KG1 (cell line): ENCODE measurements around the gene R3HDM2.
"Not testable (repeated sequence)": the region's sequence is repeated elsewhere in the genome, so short reads cannot be mapped to it uniquely, and the experiment has no call there.

Source experiments
- DNase-seq: peaks from one replicate; lab custom pipeline; 2025; lab: John Stamatoyannopoulos, UW

R3HDM2 gene

DNA sequence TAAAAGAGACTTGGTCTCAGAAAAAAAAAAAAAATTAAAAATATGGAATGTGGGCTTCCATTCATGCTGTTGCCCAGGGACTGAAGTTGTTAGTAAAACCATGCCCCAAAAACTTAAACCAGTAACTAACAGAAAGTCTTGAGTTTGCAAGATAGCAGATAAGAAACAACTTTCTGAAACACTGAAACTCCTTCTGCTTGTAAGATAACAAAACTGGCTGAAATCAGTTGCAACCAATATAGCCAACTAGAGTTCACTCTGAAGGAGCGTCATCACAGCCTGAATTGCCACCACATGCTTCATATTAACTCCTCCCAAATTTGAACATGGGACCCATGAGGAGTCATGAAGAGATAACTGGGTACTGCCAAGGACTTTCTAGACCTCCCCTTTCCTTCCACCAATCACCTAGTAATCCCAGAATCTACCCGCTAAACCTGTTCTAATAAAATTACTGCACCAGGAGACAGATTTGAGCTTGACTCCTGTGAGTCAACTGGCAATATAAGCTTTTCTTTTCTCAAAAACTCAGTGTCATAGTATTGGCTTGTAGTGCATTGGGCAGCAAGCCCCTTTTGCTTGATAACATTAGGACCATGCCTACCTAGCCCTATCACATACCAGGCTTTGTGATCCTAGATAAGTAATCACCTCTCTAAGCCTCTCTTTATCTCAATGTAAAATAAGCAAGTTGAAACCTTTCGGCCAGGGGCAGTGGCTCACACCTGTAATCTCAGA is 53.6 kb downstream of the R3HDM2 start:
- DNase-seq, result no peak

DNA sequence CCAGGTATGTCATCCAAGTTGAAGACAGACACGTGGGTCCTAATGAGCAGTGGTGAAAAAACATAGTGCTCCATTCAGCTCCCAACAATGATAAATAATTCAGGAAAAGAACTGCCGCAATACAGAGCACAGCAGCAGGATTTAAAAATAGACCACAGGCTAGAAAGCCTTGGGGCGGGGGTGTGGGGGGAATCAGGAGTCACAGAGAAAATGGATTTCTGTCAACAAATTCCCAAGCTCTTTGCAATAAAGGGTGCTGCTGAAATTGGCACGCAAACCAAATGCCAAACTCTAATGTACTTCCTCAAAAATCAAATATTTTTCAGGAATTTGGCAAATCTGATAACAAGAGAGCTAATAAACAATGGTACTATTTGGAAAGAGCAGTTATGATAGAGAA is 58.6 kb downstream of the R3HDM2 start:
- DNase-seq, result no peak

DNA sequence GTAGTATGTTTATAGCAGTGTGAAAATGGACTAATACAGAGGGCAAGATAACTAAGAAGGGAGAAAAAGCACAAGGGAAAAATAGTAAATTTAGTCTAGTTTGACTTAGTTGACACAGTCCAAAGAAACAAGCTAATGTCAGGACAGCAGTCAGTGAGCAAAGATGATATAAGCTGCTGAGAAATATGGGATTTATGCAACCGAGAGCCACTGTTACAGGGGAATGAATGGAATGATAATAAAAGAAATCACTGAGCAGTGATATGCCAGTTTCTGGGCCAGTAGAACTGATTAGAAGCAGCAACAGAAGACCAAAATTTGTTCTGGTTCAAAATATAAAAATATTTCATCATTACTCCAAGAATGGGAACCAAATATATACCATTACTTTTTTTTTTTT is 60.1 kb downstream of the R3HDM2 start:
- no peak for DNase-seq

DNA sequence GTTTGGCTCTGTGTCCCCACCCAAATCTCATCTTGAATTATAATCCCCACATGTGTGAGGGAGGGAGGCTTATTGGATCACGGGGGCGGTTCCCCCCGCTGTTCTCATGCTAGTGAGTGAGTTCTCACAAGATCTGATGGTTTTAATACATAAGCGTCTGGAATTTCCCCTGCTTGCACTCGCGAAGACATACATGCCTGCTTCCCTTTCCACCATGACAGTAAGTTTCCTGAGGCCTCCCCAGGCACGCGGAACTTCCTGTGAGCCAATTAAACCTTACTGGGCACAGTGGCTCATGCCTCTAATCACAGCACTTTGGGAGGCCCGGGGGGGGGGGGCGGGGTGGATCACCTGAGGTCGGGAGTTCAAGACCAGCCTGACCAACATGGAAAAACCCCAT is 60.8 kb downstream of the R3HDM2 start:
- no peak for DNase-seq

DNA sequence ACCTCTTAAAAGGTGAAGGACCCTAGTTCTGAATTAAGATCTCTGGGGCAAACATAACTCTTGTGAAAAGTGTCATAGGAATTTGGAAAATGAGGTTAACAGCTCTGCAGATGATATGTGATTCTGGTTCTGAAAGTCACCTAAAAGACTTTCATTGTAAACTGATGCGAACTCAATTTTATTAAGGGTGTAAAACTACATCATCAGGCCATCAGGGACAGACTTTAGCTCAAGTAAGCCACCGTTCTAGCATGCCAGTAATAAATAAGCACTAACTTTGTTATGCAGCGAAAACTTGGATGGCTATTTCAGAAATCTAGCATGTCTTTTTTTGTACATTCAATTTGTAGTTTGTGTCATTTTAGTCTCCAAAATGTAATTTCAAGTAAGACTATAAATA is 61.6 kb downstream of the R3HDM2 start:
- DNase-seq, result no peak

DNA sequence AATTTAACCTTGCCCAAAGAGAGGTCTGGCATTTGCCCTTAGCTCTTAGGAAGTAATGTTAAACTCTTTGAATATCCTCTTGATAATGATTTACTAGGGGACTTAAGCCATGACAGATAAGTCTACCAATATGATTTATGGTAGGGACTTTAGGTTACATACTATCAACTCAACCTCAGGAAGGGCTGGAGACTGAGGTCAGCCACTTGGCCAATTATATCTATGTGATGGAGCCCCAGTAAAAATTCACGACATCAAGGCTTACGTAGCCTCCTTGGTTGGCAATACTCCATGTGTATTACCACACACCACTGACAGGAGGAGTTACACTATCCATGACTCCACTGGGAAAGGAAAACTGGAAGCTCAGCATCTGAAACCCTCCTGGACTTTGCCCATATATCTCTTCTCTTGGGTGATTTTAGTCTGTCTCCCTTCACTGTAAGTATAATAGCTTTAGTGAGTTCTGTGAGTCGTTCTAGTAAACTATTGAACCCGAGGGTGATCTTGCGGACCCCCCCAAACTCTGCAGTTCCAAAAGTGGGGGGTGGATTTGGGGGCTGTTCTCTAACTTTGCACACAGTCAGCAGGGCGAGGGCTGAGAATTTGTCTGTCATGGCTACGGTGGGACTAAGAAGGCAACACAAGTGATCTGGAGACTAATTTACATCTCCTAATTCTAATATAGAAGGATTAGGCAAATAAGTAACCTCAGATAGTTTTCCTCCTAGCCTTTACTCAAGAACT is 62.3 kb downstream of the R3HDM2 start:
- no peak for DNase-seq

DNA sequence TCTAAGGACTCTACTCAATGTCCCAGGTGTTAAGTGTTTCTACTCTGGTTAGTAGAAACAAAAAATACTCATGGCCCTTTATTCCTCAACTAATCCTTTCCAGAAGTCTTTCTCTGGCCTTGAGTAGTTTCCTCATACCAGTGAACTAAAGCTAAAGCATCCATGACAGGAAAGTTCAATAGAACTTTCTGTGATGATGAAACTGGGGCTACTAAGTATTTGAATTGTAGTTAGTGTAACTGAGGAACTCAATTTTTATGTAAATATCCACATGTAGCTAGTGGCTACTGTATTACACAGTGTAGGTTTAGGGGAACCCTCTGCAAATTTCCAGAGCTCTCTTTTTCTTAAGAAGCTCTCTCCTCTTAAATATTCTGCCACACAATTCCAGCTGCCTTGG is 63.7 kb downstream of the R3HDM2 start:
- no peak for DNase-seq

DNA sequence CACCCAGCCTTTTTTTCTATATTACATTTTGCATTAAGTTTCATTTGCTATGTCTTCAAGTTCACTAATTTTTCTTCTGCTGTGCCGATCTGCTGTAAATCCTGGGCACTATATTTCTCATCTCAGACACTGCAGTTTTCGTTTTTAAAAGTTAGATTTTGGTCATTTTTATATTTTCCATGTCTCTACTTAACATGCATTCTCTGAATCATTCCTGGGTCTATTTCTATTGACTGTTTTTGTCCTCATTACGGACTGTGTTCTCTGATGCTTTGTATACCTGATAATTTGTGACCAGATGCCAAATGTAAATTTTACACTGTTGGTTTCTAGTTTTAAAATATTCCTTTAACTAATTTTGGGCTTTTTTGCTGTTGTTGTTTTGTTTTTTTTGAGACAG is 64.5 kb downstream of the R3HDM2 start:
- DNase-seq, result no peak

DNA sequence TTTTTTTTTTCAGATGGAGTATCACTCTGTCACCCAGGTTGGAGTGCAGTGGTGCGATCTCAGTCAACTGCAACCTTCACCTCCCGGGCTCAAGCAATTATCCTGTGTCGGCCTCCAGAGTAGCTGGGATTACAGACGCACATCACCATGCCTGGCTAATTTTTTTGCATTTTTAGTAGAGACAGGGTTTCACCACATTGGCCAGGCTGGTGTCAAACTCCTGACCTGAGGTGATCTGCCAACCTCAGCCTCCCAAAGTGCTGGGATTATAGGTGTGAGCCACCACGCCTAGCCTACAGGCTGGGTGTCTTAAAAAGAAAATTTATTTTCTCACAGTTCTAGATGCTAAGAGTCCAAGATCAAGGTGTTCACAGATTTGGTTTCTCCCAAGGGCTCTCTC is 66.7 kb downstream of the R3HDM2 start:
- DNase-seq, result not testable (repeated sequence)

DNA sequence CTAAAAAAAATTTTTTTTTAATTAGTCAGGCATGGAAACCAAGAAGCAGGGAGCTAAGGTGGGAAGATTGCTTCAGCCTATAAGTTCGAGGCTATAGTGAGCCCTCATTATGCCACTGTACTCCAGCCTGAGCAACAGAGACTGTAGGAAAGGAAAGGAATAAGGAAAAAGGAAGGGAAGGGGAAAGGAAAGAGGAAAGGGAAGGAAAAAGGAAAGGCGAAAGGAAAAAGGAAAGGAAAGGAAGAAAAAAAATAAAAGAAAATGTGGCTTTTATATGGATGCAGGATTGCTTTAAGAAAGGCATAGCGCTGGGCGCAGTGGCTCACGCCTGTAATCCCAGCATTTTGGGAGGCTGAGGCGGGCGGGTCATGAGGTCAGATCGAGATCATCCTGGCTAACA is 70.4 kb downstream of the R3HDM2 start:
- no peak for DNase-seq

DNA sequence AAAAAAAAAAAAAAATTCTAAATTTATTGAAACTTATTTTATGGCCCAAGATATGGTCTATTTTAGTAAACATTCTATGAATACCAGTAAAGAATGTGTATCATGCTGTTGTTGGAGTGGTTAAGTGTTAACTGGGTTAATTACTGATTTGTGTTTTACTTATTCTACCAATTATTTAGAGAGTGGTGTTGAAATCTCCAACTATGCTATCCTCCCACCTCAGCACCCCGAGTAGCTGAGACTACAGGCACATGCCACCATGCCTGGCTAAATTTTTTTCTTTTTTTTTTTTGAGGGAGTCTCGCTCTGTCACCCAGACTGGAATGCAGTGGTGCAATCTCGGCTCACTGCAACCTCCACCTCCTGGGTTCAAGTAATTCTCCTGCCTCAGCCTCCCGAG is 72.2 kb downstream of the R3HDM2 start:
- no peak for DNase-seq

DNA sequence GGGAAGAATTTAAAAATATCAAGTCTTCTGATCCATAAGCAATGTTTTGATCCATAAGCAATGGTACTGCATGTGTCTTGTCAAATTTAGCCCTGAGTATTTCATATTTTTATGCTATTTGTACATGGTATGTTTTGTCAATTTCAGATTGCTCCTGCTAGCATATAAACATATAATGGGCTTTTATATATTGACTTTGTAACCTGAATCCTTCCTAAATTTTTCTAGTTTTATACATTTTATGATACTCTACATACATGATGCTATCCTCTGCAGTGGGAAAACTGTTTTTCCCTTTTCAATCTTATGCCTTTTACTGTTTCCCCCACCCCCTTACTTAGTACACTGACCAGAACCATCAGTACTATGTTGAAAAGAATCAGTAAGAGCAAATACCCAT is 75.1 kb downstream of the R3HDM2 start:
- no peak for DNase-seq

DNA sequence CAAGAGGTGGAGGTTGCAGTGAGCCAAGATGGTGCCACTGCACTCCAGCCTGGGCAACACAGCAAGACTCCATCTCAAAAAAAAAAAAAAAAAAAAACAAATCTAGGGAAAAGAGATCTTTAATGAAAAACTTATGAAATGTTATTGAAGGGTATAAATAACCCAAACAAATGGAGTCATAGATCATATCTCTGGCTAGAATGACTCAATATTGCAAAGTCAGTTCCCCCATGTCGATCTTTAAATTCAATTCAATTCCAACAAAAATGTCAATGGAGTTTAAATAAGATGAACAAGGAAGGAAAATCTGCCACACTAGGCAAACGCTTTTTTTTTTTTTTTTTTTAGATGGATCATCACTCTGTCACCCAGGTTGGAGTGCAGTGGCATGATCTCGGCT is 78.7 kb downstream of the R3HDM2 start:
- DNase-seq, result no peak

DNA sequence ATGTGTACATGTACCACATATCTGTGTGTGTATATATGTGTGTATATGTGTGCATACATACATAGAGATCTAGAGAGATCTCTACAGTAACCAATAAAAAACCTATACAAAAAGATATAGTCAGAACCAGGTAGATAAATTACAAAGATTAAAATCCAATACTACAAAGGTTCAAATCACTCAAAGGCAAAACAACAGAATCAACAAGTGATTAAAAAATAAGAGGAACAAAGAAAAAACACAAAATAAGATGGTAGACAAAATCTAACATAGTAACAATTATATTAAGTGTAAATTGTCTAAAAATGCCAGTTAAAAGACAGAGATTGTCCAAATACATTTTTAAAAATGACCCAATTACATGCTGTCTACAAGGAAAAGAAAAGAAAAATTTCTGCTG is 83.6 kb downstream of the R3HDM2 start:
- DNase-seq, result no peak

DNA sequence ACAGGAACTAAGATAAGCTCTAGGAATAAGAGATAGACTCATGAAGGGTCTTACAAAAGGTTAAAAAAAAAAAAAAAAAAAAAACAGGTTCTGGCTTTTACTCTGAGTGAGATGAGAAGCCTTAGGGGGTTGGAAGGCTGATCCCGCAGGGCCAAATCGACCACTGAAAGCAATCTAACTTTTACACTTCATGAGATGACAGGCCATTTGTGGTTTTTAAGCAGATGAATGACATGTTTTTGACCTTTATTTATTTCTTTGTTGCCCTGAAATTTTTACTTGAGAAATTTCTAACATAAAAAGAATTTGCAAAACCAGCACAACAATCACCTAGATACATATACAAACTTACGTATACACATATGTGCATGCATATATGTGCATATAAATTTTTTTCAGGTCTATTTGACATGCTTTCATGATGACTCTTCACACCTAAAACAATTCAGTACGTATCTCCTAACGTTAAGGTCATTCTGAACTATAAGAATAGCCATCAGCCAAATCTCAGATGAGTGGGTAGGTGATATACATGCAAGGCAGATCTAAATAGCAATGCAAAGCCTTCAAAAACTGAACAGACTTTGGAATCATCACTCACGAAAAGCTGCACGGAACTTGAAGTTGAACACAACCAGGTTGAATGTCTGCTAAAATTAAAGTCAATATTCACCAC is 87.0 kb downstream of the R3HDM2 start:
- DNase-seq, result no peak

DNA sequence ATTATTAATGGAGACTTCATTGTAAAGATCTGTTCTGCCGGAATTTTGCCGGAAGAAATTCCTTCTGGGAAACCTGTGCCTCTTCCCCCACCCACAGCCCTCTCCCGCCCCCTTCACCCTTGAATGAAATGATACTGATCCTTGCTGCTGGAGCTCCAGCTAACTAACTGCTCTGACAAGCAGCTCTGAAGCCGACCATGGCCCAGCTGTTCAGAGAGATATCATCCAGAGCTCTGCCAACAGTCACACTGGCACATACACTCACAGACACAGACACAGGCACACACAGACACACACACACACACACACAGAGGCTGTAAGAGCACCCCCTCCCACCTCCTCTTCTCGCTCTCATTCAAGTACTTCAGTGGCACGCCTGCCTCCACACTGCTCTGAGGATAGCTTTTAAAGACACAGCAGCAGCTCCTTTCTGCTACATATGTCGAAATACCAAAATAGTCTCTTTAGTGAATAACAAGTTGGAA is 88.6 kb downstream of the R3HDM2 start:
- DNase-seq, result no peak

DNA sequence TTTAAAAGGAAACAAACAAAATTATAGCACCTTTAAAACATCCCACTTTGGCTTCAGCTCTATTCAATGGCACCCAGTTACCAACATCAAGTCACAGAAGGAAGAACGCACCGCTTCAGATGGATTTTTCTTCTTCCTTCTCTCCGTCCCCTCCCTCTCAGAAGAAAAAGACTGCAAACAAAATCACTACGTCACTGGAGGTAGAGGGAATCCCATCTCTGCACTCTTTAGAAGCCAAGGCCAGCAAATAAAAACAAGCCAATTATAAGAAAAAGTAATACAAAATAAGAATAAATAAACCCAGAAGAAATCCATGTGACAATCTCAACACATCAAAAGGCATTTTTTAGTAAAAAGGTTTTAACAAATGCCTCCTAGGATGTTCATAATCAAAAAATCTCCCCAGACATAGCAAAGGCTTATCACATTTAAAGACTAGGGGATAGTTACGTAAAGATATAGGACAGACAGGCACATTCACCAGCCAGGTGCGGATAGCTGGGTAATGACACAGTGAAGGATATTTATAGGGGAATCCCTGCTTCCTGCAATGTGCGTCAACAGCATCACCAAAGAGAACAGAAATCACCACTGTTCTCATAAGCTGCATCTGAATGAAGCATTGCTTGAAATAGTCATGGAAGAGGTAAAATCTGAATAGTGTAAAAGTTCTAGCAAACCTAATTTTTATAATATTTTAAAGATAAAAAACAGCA is 89.4 kb downstream of the R3HDM2 start:
- DNase-seq, result no peak

DNA sequence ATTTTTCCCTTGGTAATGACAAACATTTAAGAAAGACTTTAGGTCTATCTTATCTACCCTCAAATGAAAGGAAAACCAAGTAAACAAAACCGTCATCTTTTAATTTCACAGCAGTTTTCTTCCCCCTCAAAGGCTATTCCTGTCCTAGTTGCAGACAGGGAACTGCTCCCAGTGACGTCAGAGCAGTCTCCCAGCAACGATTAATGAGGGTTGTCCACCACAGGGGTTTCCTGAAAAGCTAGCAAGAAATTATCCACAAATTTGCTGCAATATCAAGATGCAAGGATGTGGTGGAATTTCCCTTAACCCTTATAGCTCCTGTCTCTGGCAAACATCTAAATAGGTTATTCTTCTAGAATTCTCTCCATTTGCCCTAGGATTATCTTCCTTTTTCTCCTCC is 90.7 kb downstream of the R3HDM2 start:
- no peak for DNase-seq

DNA sequence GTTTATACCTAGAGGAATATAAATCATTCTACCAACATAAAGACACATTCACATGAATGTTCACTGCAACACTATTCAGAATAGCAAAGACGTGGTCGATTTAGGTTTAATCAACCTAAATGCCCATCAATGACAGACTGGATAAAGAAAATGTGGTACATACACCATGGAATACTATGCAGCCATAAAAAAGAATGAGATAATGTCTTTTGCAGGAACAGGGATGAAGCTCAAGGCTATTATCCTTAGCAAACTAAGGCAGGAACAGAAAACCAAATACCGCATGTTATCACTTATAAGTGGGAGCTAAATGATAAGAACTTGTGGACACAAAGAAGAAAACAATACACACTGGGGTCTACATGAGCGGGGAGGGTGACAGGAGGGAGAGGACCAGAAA is 94.5 kb downstream of the R3HDM2 start:
- DNase-seq, result not testable (repeated sequence)

DNA sequence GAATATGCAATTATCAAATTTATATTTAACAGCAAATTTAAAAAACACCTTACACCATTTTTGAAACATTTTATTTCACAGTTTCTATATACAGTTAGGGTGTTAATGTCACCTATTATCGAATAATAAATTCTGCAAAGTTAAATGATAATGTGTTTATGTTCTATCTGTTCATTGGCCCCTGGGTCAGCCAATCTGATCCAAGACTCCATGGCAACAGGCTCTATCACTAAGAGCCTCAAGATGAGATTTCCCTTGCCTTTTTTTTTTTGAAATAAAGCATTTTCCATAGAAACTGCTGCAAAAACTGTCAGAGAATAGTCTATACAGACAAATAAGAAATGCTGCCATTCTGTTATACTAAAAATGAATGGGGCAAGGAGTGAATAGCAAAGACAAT is 96.6 kb downstream of the R3HDM2 start:
- no peak for DNase-seq

DNA sequence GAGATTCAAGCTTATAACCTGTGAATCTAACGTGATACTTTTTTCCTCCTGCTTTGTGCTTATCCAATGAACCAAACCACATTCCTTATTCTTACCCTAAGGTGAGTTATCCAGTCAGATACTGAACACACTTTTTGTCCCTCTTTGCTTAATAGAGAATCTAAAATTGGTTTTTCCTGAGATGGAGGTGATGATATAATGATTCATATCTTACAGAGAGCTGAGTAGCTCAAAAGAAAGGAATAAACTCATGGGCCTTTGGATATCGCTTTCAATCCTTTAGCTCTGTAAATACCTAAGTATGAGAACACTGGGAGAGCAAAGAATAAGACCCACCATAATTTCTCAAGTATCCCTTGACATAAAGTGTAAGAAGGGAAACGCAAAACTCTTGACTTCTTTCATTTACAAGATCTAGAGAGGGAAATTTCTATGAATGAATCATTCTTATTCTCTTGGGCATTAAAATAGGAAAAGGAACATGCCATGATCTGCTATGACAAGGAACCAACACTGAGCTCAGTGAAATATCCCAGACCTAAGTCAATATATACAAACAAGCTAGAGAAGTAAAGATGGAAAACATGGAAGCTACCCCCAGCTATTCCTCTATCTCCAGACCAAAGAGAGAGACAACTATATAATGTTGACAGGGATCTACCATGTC is 98.1 kb downstream of the R3HDM2 start:
- no peak for DNase-seq

DNA sequence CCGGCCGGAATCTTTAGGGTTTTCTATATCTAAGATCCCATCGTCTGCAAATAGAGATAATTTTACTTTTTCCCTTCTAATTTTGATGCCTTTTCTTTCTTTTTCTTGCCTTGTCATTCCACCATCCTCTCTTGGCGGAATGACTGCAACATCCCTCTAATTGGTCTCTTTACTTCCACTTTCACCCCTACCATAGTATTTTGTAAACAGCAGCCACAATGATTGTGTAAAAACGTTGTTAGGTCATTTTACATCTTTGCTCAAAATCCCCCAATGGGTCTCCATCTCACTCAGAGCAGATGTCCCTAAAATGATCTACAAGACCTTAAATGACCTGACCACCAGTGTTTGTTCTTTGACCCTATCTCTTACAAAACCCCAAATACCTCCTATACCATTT is 99.9 kb downstream of the R3HDM2 start:
- no peak for DNase-seq
